WTC11 (cell line): ENCODE data around the gene COLEC12. TPM values are rescaled to one million over a fixed set of nuclear protein-coding genes. Genes with fewer than 3 reads are reported as not detected.

Experiments
- ATAC-seq: fragments of 200-7000 bp; cut with Tn5 transposase; 2 replicates; pipeline ENCODE4 v1.10.0; 2021; ENCODE audit warnings: mild to moderate bottlenecking, moderate library complexity
- CTCF ChIA-PET: fragments of 300-600 bp; sonication (Branson Sonifier 250); formaldehyde crosslinking; loops from one replicate; lab custom pipeline; 2021; ENCODE audit warnings: antibody characterized with exemption; lab: Charles Lee
- POLR2A ChIA-PET: fragments of 350-600 bp; sonication (Branson Sonifier 250); formaldehyde crosslinking; loops from one replicate; lab custom pipeline; 2021; ENCODE audit warnings: antibody characterized with exemption; lab: Charles Lee
- DNase-seq: peaks from one replicate; pipeline ENCODE4 v3.0.0; 2021; ENCODE audit warnings: low spot score
- H3K27ac Mint-ChIP-seq: 2 replicates; pipeline ENCODE4 v1.8.0; 2021; ENCODE audit warnings: mixed read lengths
- H3K27me3 Mint-ChIP-seq: 2 replicates; pipeline ENCODE4 v1.8.0; 2021; ENCODE audit warnings: low read depth, mild to moderate bottlenecking, moderate library complexity, mixed read lengths
- H3K36me3 Mint-ChIP-seq: 2 replicates; pipeline ENCODE4 v1.8.0; 2021; ENCODE audit warnings: mixed read lengths
- H3K4me1 Mint-ChIP-seq: 2 replicates; pipeline ENCODE4 v1.8.0; 2022; ENCODE audit warnings: mixed read lengths
- H3K4me3 Mint-ChIP-seq: 2 replicates; pipeline ENCODE4 v1.8.0; 2021; ENCODE audit warnings: mild to moderate bottlenecking, moderate library complexity, mixed read lengths
- H3K9me3 Mint-ChIP-seq: 2 replicates; pipeline ENCODE4 v1.8.0; 2021; ENCODE audit warnings: mixed read lengths
- E2F1 ChIP-seq: sonication (generic); formaldehyde crosslinking; IDR thresholded peaks from 2 replicates; pipeline ENCODE4 v1.8.0; 2022; ENCODE audit warnings: mild to moderate bottlenecking, missing genetic modification reagents
- E2F4 ChIP-seq: sonication (generic); formaldehyde crosslinking; IDR thresholded peaks from 2 replicates; pipeline ENCODE4 v1.8.1; 2022; ENCODE audit warnings: low read depth, mild to moderate bottlenecking, moderate library complexity, missing genetic modification reagents, borderline replicate concordance
- ESRRA ChIP-seq: sonication (generic); formaldehyde crosslinking; IDR thresholded peaks from 2 replicates; pipeline ENCODE4 v1.8.1; 2022; ENCODE audit warnings: mild to moderate bottlenecking, missing genetic modification reagents, borderline replicate concordance
- FOXK1 ChIP-seq: sonication (generic); formaldehyde crosslinking; IDR thresholded peaks from 2 replicates; pipeline ENCODE4 v1.8.0; 2022; ENCODE audit warnings: mild to moderate bottlenecking, moderate library complexity, missing genetic modification reagents
- FOXP1 ChIP-seq: sonication (generic); formaldehyde crosslinking; IDR thresholded peaks from 2 replicates; pipeline ENCODE4 v1.8.0; 2022; ENCODE audit warnings: missing genetic modification reagents, mild to moderate bottlenecking, moderate library complexity, borderline replicate concordance
- FOXP4 ChIP-seq: sonication (generic); formaldehyde crosslinking; IDR thresholded peaks from 2 replicates; pipeline ENCODE4 v1.8.0; 2022; ENCODE audit warnings: mild to moderate bottlenecking, missing genetic modification reagents
- KAT7 ChIP-seq: sonication (generic); formaldehyde crosslinking; IDR thresholded peaks from 2 replicates; pipeline ENCODE4 v1.8.1; 2023; ENCODE audit warnings: missing genetic modification reagents, mild to moderate bottlenecking, borderline replicate concordance
- MAX ChIP-seq: sonication (generic); formaldehyde crosslinking; IDR thresholded peaks from 2 replicates; pipeline ENCODE4 v1.8.0; 2022; ENCODE audit warnings: mild to moderate bottlenecking, missing genetic modification reagents
- NR1H2 ChIP-seq: sonication (generic); formaldehyde crosslinking; IDR thresholded peaks from 2 replicates; pipeline ENCODE4 v1.9.0; 2021; ENCODE audit warnings: mild to moderate bottlenecking, moderate library complexity, missing genetic modification reagents
- PRDM15 ChIP-seq: sonication (generic); formaldehyde crosslinking; IDR thresholded peaks from 2 replicates; pipeline ENCODE4 v1.8.0; 2022; ENCODE audit warnings: missing genetic modification reagents
- PRRX2 ChIP-seq: fragments of 250-450 bp; sonication (Bioruptor Pico); IDR thresholded peaks from 2 replicates; pipeline ENCODE4 v1.8.0; 2021; ENCODE audit warnings: mild to moderate bottlenecking
- SOX15 ChIP-seq: fragments of 250-450 bp; sonication (Bioruptor Pico); IDR thresholded peaks from 2 replicates; pipeline ENCODE4 v1.9.0; 2021; ENCODE audit warnings: mild to moderate bottlenecking
- STAT6 ChIP-seq: sonication (generic); formaldehyde crosslinking; conservative IDR thresholded peaks from 2 replicates; pipeline ENCODE4 v1.8.1; 2023; ENCODE audit warnings: mild to moderate bottlenecking, low read depth, missing genetic modification reagents, moderate library complexity
- ZBTB21 ChIP-seq: sonication (generic); formaldehyde crosslinking; IDR thresholded peaks from 2 replicates; pipeline ENCODE4 v1.8.1; 2023; ENCODE audit warnings: mild to moderate bottlenecking, missing genetic modification reagents, borderline replicate concordance
- ZNF396 ChIP-seq: fragments of 250-450 bp; sonication (Bioruptor Pico); IDR thresholded peaks from 2 replicates; pipeline ENCODE4 v1.8.0; 2021; ENCODE audit warnings: mild to moderate bottlenecking, moderate library complexity, borderline replicate concordance
- ZNF423 ChIP-seq: fragments of 250-450 bp; sonication (Bioruptor Pico); IDR thresholded peaks from 2 replicates; pipeline ENCODE4 v2.1.2; 2022; ENCODE audit warnings: mild to moderate bottlenecking, moderate library complexity
- ZNF671 ChIP-seq: fragments of 250-450 bp; sonication (Bioruptor Pico); IDR thresholded peaks from 2 replicates; pipeline ENCODE4 v1.8.0; 2021; ENCODE audit warnings: mild to moderate bottlenecking
- ZSCAN18 ChIP-seq: fragments of 250-450 bp; sonication (Bioruptor Pico); IDR thresholded peaks from 2 replicates; pipeline ENCODE4 v2.1.2; 2022; ENCODE audit warnings: mild to moderate bottlenecking, moderate library complexity
- total RNA-seq: library from RNA; stranded (reverse); gene quantifications from 3 replicates; pipeline ENCODE4 v1.2.3, GENCODE V29; 2021

The COLEC12 gene
- total RNA-seq, 1 experiment from 2014 or later, result 0.48 TPM

- Mint-ChIP-seq H3K27me3 (no peaks in the 10 kb centered on the region), H3K9me3 (no peaks in the 10 kb centered on the region), H3K4me3 (no peak overlapping the region), H3K27ac (no peak overlapping the region), H3K36me3 (no peaks in the 10 kb centered on the region), H3K4me1 (no peaks in the 10 kb centered on the region)
- POLR2A ChIA-PET, result no interaction called here
- ATAC-seq (no peak), DNase-seq (no peak)
- CTCF ChIA-PET, result no interaction called here
- TF ChIP-seq ZSCAN18 (CRISPR knock-in tag) (no peak), ESRRA (no peak), ZNF396 (CRISPR knock-in tag) (no peak), SOX15 (no peak), E2F4 (no peak), FOXP1 (CRISPR knock-in tag) (no peak), ZBTB21 (CRISPR knock-in tag) (no peak), PRRX2 (no peak), ZNF671 (CRISPR knock-in tag) (no peak), FOXK1 (no peak), NR1H2 (CRISPR knock-in tag) (no peak), STAT6 (CRISPR knock-in tag) (no peak), MAX (no peak), ZNF423 (CRISPR knock-in tag) (no peak), E2F1 (CRISPR knock-in tag) (no peak), FOXP4 (no peak), KAT7 (CRISPR knock-in tag) (no peak), PRDM15 (CRISPR knock-in tag) (no peak)
Measured at GRCh38 chr18:318791-319291, 181.7 kb downstream of the COLEC12 start.
